K562 (cell line): ENCODE data around the gene SORCS1.

Experiments used
- CHAMP1 ChIP-seq: fragments of 450-650 bp; IDR thresholded peaks from 2 replicates; pipeline ENCODE4 v1.6.1; 2016; ENCODE audit warnings: mild to moderate bottlenecking
- FOSL1 ChIP-seq: fragments of 200-800 bp; sonication (Bioruptor generic); conservative IDR thresholded peaks from 2 replicates; pipeline ENCODE4 v1.6.1; 2016; ENCODE audit warnings: missing genetic modification characterization, missing compliant biosample characterization
- IRF2 ChIP-seq: sonication (generic); formaldehyde crosslinking; IDR thresholded peaks from 2 replicates; pipeline ENCODE4 v1.8.1; 2022; ENCODE audit warnings: mild to moderate bottlenecking, missing genetic modification reagents
- JUND ChIP-seq, 2 experiments: IDR thresholded peaks; 2 replicates in 1 of 2; 3 replicates in 1 of 2; pipeline ENCODE4 v1.6.1; 2011; ENCODE audit warnings: borderline replicate concordance in 2 of 2, low read depth in 2 of 2, low read length in 2 of 2, improper control_type of control experiment in 1 of 2, missing biosample characterization in 1 of 2, missing genetic modification characterization in 1 of 2, missing genetic modification reagents in 1 of 2
- MTA3 ChIP-seq: fragments of 450-650 bp; formaldehyde crosslinking; IDR thresholded peaks from 2 replicates; pipeline ENCODE4 v1.6.1; 2017; ENCODE audit warnings: mild to moderate bottlenecking, borderline replicate concordance
- POLR2A ChIP-seq: fragments of 450-650 bp; conservative IDR thresholded peaks from 2 replicates; pipeline ENCODE4 v1.6.1; 2016
- SREBF2 ChIP-seq: sonication (generic); formaldehyde crosslinking; IDR thresholded peaks from 2 replicates; pipeline ENCODE4 v1.4.0; 2020; ENCODE audit warnings: mild to moderate bottlenecking, missing genetic modification reagents
- ZNF3 ChIP-seq: fragments of 250-450 bp; sonication (Bioruptor Pico); IDR thresholded peaks from 2 replicates; pipeline ENCODE4 v1.5.0; 2021; ENCODE audit warnings: mild to moderate bottlenecking, moderate library complexity

GRCh38 chr10:107002068-107002467 is 162.4 kb downstream of the SORCS1 start:
- TF ChIP-seq CHAMP1 = no peak
- no peak for TF ChIP-seq POLR2A
- no peak for TF ChIP-seq ZNF3 (CRISPR knock-in tag)
- no peak for TF ChIP-seq SREBF2 (CRISPR knock-in tag)
- TF ChIP-seq FOSL1 = no peak
- TF ChIP-seq MTA3 = no peak
- TF ChIP-seq IRF2 (CRISPR knock-in tag) = no peak
- no peak for TF ChIP-seq JUND (IDR thresholded peaks at IDR 0.05; ENCODE audit: borderline replicate concordance, low read depth, low read length)
- no peak for TF ChIP-seq JUND (tag; IDR thresholded peaks at IDR 0.05; ENCODE audit: borderline replicate concordance, low read depth, low read length)
